Activated CD8-positive, alpha-beta memory T cell treated with anti-CD3 and anti-CD28 coated beads, Interleukin-2, amount 50 U/mL, for 1 hour (primary cell): Measurements from ENCODE around the gene FTSJ1.
A peak's percentile ranks its signal among the peaks of the same experiment; 100 is the strongest.
"Not testable (repeated sequence)": the region's sequence is repeated elsewhere in the genome, so short reads cannot be mapped to it uniquely, and the experiment has no call there.

Experiments
- DNase-seq: peaks from one replicate; pipeline ENCODE4 v3.0.0-alpha.2; 2020; ENCODE audit errors: extremely low read depth

FTSJ1 gene, protein sequence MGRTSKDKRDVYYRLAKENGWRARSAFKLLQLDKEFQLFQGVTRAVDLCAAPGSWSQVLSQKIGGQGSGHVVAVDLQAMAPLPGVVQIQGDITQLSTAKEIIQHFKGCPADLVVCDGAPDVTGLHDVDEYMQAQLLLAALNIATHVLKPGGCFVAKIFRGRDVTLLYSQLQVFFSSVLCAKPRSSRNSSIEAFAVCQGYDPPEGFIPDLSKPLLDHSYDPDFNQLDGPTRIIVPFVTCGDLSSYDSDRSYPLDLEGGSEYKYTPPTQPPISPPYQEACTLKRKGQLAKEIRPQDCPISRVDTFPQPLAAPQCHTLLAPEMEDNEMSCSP

DNA sequence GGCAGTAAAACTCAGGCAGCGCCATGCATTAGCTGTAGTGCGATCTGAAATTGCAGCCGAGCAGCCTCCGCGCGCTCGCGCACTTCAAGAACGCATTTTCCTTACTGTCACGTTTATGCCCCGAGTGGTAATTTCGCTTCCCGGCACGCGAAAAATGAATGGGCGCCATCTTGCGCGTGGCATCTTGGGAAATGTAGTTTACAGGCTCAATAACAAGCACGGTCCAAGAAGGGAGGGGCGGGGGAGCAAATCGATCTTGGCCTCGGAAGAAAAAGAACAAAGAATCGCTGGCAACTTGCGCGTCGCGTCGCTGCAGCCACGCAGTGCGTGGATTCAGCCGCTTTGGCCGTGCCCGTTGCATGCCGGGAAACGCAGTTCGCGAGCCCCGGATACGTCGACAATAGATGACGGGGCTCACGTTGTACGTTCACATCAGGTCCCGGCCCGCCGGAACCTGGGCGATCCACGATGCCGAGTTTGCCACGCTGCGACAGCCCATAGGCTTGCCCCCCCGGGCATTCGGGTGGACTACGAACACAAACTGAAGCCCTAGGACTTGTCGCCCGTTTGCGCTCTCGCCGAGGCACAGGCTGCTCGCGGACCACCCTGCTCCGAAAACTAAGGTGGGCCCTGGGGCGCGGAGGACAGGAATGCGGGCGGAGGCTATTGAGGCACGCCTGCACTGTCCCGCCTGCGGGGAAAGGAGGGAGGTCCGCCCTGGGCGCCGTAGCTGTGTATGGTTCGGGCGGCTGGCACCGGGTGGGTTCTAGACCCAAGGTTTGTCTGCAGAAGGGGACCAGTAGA is at the start of gene FTSJ1:
Gene FTSJ1 (plus strand): TSS at position 426 of the 804 bp plus-strand sequence. CDS start 1,849 bp downstream, outside the sequence.
- DNase-seq: peak; percentile 78

DNA sequence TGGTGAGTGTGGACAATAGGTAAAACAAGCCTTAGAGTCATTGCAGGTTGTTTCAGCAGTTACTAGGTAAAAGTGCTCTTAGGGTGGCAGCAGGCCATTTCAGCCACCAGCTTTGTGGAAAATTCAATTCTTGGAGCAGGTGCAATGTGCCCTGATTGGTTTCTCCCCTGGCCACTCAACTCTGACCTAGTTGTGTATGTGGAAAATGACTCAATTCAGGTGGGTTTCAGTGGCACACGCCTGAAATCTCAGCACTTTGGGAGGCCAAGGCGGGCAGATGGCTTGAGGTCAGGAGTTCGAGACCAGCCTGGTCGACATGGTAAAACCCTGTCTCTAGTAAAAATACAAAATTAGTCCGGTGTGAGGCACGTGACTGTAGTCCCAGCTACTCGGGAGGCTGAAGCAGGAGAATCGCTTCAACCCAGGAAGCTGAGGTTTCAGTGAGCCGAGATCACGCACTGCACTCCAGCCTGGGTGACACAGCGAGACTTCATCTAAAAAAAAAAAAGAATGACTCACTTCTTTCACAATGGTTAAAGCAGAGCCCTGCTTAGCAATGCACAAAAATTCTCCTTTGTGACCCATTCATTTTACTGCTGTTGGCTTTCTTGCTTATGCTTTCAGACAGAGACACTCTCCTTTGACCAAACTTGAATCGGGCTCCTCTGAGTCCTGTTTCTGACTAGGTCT is 48.8 kb upstream of the FTSJ1 start:
- DNase-seq: not testable (repeated sequence)

DNA sequence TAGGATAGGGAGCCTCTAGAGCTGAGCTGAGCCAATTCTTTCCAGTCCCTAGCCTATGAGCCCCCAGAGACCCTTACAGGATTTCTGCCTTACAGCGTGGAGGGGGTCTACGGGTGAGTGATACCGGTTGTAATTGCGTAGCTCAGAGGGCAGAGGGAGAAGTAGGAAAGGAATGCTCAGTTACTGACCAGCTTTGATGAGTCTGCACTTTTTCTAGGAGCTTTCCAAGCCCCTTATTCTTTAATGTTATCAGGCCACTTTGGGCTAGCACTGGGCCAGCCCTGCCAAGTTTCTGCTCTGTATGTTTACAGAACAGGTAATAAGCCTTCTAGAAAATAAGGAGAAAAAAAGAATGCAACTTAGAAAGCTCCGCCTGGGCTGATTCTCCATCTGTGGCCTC is 46.4 kb upstream of the FTSJ1 start:
- DNase-seq: not testable (repeated sequence)

DNA sequence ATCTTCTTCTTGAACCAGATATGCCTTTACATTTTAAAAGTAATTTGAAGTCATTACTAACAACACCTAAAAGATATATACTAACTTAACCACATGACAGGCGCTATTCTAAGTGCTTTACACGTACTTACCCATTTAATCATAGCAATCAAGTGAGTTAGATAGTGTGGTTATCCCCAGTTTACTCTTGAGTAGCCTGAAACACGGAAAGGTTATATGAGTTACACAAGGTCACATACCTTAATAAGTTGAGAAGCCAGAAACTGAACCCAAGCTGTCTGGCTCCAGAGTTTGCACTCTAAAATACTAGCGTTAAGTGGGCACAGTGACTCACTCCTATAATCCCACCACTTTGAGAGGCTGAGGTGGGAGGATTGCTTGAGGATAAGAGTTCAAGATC is 45.8 kb upstream of the FTSJ1 start:
- not testable (repeated sequence) for DNase-seq

DNA sequence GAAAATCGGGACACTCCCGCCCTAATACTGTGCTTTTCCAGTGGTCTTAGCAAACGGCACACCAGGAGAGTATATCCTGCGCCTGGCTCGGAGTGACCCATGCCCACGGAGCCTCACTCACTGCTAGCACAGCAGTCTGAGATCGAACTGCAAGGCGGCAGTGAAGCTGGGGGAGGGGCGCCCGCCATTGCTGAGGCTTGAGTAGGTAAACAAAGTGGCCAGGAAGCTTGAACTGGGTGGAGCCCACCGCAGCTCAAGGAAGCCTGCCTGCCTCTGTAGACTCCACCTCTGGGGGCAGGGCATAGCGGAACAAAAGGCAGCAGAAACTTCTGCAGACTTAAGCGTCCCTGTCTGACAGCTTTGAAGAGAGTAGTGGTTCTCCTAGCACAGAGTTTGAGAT is 42.3 kb upstream of the FTSJ1 start:
- DNase-seq: not testable (repeated sequence)

DNA sequence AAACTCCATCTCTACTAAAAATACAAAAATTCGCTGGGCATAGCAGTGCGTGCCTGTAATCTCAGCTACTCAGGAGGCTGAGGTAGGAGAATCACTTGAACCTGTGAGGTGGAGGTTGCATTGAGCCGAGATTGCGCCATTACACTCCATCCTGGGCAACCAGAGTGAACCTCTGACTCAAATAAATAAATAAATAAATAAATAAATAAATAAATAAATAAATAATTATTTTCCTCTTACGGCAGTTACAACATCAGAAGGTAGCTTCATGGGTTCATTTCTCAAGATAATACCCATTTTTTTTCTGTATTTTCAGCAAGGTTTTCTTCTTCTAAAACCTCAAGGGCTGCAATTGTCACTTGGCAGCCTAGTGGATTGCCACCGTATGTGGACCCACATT is 28.8 kb upstream of the FTSJ1 start:
- DNase-seq: not testable (repeated sequence)

DNA sequence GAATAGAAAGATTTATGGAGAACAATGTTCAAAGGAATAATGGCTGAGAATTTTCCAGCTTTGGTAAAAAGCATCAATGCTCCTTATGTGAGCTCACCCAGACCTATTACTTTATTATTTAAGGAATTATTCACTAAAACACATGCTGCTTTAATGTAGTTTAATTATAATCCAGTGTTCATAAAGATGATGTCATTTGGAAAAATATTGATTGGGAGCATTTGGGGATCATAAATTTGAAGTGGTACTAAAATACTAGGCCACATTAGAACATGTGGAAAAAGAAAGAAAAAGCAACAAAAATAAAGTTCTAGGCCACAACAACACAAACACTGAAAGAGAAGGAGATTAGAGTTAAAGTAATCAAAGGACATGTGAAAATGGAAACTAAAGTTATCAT is 25.9 kb upstream of the FTSJ1 start:
- DNase-seq: no peak

DNA sequence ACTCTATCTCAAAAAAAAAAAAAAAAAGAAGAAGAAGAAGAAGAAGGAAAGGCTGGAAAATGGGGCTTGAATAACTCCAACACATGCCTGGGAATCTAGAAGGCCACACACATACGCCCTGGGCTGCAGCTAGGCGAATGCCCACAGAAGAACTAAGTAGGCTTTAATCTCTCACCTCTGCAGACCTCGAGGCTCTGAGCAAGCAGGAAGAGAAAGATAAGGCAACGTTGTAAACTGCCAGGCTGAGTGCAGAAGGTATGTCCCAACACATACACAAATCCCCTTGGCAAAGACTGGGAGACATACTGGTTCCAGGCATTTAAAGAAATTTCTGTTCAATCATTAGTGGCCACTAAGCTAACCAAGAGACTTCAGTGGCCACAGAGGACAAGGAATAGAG is 24.3 kb upstream of the FTSJ1 start:
- no peak for DNase-seq

DNA sequence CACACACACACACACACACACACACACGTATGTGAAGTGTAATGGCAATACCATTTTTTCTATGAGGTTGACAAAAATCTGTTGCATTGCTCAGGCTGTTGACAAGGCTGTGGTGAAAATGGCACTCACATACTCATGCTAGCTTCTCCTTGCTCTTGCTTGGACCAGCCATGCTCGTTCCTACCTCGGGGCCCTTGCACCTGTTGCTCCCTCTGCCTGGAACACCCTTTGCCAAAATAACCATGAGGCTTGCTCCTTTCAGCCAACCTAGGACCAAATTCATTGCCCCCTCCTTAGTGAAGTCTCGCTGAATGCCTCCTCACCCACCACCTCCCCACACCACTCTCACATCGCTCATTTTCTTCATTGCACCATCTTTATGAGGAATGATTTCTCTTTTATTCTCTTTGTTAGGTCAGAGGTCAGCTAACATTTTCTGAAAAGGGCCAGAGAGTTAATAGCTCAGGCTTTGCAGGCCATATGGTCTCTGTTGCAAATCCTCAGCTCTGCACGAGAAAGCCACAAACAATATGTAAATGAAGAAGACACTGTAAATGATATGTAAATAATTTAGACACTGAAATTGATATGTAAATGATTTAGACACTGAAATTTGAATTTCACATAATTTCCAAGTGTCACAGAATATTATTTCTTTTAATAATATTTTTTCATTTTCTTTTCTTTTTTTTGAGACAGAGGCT is 19.2 kb upstream of the FTSJ1 start:
- DNase-seq: no peak

DNA sequence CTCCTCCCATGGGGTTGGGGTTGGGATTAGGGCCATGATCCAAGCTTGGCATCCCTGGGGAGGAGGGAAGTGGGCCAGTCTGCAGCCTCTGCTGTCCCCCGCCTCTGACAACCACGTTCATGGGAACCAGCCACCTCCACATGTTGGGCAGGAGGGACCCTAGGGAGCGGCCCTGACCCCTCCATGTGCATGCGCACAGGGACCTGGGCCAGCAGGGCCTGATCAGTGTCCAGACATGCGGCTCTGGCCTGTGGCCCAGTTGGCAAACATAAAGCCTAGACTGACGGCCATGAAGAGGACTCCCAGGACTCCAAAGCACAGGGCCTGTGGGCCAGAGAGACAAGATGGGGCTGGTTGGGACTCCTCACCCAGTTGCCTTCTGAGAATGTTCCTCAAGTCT is 17.3 kb upstream of the FTSJ1 start:
- no peak for DNase-seq

DNA sequence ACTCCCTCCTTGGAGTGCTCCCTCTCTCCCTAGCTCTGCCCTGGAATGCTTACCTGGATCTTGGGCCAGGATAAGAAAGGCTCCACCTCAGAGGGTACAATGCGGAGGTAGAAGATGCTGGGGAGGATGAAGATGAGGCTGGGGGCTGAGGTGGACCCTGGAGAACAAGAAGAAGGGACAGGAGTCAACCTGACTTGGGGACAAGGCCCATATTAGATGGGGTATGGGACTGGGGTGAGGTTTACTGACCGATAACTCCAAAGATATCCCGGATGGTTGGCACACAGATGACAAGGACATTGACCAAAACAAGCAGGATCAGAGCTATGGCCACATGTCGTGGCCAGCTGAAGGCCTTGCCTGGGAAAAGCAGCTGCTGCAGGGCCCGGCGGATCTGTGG is 16.5 kb upstream of the FTSJ1 start:
- no peak for DNase-seq

DNA sequence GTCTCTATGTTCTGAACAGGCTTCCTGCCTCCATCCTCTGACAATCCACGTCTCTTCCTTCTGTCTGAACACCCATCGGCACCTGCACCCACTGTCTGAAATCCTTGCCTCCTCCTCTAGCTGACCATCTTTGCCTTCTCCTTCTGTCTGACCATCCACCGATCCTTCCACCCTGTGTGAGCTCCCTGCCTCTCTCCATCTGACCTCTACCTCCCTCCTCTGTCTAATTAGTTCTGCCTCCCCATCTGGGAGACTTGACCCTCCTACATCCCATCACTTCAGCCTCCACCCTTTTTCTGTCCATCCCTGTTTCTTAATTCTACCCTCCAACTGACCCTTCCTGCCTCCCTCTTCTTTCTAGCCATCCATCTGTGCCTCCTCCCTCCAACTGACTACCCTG is 16.0 kb upstream of the FTSJ1 start:
- DNase-seq: no peak

DNA sequence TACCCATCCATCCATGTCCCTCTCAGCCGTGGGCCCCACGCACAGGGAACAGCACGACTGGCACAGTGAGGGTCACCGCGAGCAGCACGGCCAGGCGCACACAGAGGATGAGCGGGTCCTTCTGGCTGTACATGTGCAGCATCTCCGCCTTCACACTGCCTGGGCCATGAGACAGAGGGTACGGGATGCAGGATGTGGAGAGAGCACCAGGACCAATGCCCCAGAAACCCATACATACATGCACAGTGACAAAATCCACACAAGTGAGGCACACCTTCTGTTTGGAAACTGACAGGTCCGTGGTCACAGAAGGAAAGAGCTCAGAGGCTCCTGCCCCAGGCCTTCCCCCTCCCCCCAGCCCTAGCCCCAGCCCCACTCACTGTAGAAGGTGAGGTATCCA is 15.4 kb upstream of the FTSJ1 start:
- no peak for DNase-seq

DNA sequence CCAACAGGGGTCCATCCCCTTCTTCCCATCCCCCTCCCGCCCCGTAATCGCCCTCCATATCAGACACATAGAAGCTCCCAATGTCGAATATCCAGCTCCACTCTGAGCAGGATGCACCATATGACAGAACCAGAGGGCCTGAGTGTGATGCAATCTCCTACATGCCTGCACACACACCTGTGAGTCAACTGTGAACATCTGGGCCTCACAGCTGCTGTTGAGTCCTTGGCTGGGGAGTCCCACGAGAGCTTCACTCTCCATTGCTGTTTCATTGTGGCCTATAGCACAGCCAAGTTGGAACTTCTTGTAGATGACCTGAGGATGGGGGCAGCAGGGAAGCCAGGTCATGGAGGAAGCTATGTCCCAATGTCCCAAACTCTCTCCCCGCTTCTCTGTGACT is 14.2 kb upstream of the FTSJ1 start:
- no peak for DNase-seq

DNA sequence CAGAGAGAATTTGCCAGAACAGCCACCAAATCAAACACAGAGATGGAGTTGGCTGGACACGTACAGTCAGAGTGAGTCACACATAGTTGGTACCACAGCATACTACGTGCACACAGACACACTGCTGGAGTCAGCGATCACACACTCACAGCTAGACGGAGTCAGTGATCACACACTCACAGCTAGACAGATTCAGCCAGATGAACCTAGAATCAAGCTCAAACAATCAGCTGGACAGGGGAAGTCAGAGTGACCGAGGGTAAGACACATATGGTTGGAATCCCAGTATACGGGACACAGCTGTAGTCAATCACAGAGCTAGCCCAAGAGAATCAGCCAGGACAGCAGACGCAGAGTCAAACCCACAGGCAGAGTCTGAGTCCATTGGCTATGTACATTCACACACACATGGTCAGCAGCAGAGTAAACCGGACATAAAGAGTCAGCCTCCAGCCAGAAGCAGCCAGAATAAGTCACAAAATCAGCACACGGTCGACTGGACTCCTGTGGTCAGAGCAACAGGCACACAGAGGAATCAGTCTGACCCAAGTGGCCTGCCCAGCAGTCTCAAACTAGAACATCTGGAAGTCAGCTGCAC is 10.6 kb upstream of the FTSJ1 start:
- DNase-seq: no peak

DNA sequence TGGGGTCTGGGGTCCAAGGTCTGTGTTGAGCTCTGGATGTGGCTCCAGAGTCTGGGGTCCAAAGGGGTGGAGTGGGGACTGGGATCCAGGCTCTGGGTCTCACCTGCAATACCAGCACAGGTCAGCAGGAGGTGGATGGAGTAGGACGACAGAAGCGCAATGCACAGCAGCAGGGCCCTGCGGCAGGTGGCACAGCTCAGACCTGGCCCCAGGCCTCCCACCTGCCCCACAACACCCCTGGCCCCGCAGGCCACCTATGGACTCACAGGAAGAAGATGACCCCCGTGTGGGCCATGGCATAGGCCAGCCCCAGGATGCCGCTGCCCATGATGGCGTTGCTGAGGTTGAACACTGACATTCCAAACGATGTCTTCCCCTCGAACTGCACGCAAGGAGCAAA is 9.3 kb upstream of the FTSJ1 start:
- DNase-seq: no peak

DNA sequence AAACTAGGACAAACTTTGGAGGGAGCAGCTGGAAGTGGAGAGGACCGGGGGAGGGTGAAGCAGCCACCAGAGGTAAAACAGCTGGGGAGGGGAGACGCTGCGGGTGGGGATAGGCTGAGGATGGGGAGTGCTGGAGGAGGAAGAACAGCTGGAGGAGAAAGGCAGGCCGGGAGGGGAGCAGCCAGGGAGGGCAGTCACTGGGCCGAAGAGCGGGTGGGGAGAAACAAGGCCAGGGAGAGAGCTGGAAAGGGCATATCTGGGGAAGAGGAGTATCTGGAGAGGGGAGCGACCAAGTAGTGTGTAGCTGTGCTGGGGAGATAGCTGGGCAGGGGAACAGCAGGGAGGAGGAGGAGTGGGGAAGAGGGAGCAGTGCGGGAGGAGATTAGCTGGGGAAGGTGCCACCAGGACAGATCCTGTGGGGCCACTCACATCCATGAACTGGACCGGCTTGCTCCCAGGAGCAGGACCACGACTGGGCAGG is 8.7 kb upstream of the FTSJ1 start:
- no peak for DNase-seq

DNA sequence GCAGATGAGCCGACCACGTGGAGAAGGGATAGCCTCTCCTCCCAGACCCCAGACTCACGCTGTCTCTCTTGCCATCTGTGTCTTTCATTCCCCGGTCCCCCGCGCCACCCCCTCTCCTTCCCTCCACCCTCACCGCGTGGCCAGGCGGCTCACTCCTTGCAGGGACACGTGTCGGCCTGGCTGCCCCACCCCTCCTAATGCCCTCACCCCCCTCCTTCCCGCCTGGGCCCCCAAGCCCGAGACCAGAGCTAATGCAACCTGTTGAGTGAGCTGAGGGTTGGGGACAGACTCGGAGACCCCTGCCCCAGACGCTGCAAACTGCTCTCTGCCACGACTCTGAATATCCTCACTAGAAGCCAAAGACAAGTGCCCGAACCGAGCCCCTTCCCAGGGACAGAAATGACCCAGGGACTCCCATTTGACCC is 7.7 kb upstream of the FTSJ1 start:
- DNase-seq: no peak

DNA sequence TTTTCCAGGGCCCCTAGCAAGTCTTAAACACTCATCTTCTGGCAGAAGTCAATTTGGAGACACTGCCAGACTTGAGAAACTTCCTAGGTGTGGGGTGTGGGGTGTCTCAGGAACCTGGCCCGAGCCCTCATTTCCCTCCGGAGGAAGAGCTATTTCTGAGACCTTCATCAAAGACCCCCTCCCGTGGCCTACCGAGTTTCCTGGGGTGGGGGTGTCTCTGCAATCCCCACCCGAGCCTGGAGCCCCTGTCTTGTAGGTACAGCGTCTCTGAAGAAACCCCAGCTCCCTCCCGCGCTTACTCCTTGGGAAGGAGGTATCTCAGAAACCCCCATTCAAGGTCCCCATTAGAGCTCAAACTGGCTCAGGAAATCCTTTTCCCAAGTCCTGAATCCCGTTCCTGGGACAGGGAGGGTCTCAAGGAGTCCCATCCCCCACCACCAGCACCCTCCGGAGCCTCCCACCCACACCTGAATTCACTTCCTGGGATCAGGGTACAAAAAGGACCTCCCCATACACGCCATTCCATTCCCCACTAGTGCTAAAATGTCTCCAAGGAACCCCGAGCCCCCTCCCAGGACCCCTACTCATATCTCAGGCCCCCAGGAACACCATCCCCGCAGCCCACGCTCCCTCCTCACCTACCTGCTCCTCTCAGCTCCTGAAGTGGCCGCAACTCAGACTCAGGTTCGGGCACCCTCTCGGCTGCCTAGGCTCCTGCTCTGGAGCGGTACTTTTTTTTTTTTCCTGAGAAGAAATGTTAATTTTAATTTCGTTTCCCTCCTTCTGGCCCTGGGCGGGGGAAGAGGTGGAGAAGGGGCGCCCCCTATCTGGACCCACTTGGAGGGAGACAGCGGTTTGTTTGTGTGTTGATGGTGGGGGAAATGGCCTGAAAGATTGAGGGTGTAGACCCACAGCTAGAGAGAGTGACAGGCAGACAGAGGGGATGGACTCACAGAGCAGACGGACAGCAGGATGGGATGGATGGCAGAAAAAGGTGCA is 7.0 kb upstream of the FTSJ1 start:
- no peak for DNase-seq
